WTC11 (cell line): ENCODE results near the gene SLC2A9. TPM values are rescaled to one million over a fixed set of nuclear protein-coding genes. Genes with fewer than 3 reads are reported as not detected.

ENCODE experiments used
- ATAC-seq: fragments of 200-7000 bp; cut with Tn5 transposase; 2 replicates; pipeline ENCODE4 v1.10.0; 2021; ENCODE audit warnings: mild to moderate bottlenecking, moderate library complexity
- CTCF ChIA-PET: fragments of 300-600 bp; sonication (Branson Sonifier 250); formaldehyde crosslinking; loops from one replicate; lab custom pipeline; 2021; ENCODE audit warnings: antibody characterized with exemption; lab: Charles Lee
- POLR2A ChIA-PET: fragments of 350-600 bp; sonication (Branson Sonifier 250); formaldehyde crosslinking; loops from one replicate; lab custom pipeline; 2021; ENCODE audit warnings: antibody characterized with exemption; lab: Charles Lee
- DNase-seq: peaks from one replicate; pipeline ENCODE4 v3.0.0; 2021; ENCODE audit warnings: low spot score
- H3K27ac Mint-ChIP-seq: 2 replicates; pipeline ENCODE4 v1.8.0; 2021; ENCODE audit warnings: mixed read lengths
- H3K27me3 Mint-ChIP-seq: 2 replicates; pipeline ENCODE4 v1.8.0; 2021; ENCODE audit warnings: low read depth, mild to moderate bottlenecking, moderate library complexity, mixed read lengths
- H3K36me3 Mint-ChIP-seq: 2 replicates; pipeline ENCODE4 v1.8.0; 2021; ENCODE audit warnings: mixed read lengths
- H3K4me1 Mint-ChIP-seq: 2 replicates; pipeline ENCODE4 v1.8.0; 2022; ENCODE audit warnings: mixed read lengths
- H3K4me3 Mint-ChIP-seq: 2 replicates; pipeline ENCODE4 v1.8.0; 2021; ENCODE audit warnings: mild to moderate bottlenecking, moderate library complexity, mixed read lengths
- H3K9me3 Mint-ChIP-seq: 2 replicates; pipeline ENCODE4 v1.8.0; 2021; ENCODE audit warnings: mixed read lengths
- EMX1 ChIP-seq: fragments of 250-450 bp; sonication (Bioruptor Pico); IDR thresholded peaks from 2 replicates; pipeline ENCODE4 v1.8.0; 2021; ENCODE audit warnings: mild to moderate bottlenecking
- GTF2I ChIP-seq: fragments of 250-450 bp; sonication (Bioruptor Pico); conservative IDR thresholded peaks from 2 replicates; pipeline ENCODE4 v1.4.0; 2021; ENCODE audit warnings: mild to moderate bottlenecking
- JAZF1 ChIP-seq: fragments of 250-450 bp; sonication (Bioruptor Pico); IDR thresholded peaks from 2 replicates; pipeline ENCODE4 v1.9.0; 2021; ENCODE audit warnings: moderate library complexity, mild to moderate bottlenecking, inconsistent platforms
- MYBL2 ChIP-seq: sonication (generic); formaldehyde crosslinking; IDR thresholded peaks from 2 replicates; pipeline ENCODE4 v1.8.1; 2023; ENCODE audit warnings: mild to moderate bottlenecking, moderate library complexity, missing genetic modification reagents
- NFATC4 ChIP-seq: fragments of 250-450 bp; sonication (Bioruptor Pico); IDR thresholded peaks from 2 replicates; pipeline ENCODE4 v1.9.0; 2021; ENCODE audit warnings: mild to moderate bottlenecking
- NFYB ChIP-seq: sonication (generic); formaldehyde crosslinking; conservative IDR thresholded peaks from 2 replicates; pipeline ENCODE4 v1.8.0; 2022; ENCODE audit warnings: low read depth, missing genetic modification reagents
- NR1H2 ChIP-seq: sonication (generic); formaldehyde crosslinking; IDR thresholded peaks from 2 replicates; pipeline ENCODE4 v1.9.0; 2021; ENCODE audit warnings: mild to moderate bottlenecking, moderate library complexity, missing genetic modification reagents
- NR2C2 ChIP-seq: sonication (generic); formaldehyde crosslinking; IDR thresholded peaks from 2 replicates; pipeline ENCODE4 v1.8.0; 2022; ENCODE audit warnings: mild to moderate bottlenecking, missing genetic modification reagents
- NR3C1 ChIP-seq: sonication (generic); formaldehyde crosslinking; conservative IDR thresholded peaks from 2 replicates; pipeline ENCODE4 v1.8.1; 2023; ENCODE audit warnings: low read depth, mild to moderate bottlenecking, missing genetic modification reagents
- RELA ChIP-seq: sonication (generic); formaldehyde crosslinking; IDR thresholded peaks from 2 replicates; pipeline ENCODE4 v1.8.1; 2022; ENCODE audit warnings: missing genetic modification reagents, mild to moderate bottlenecking, borderline replicate concordance
- SMAD4 ChIP-seq: sonication (generic); formaldehyde crosslinking; IDR thresholded peaks from 2 replicates; pipeline ENCODE4 v1.8.0; 2022; ENCODE audit warnings: mild to moderate bottlenecking, missing genetic modification reagents
- SP1 ChIP-seq: sonication (generic); formaldehyde crosslinking; conservative IDR thresholded peaks from 2 replicates; pipeline ENCODE4 v1.8.1; 2022; ENCODE audit warnings: missing genetic modification reagents
- TP53 ChIP-seq: sonication (generic); formaldehyde crosslinking; IDR thresholded peaks from 2 replicates; pipeline ENCODE4 v1.8.1; 2023; ENCODE audit warnings: mild to moderate bottlenecking, missing genetic modification reagents
- ZNF121 ChIP-seq: sonication (generic); formaldehyde crosslinking; IDR thresholded peaks from 2 replicates; pipeline ENCODE4 v1.8.0; 2023; ENCODE audit warnings: missing genetic modification reagents
- ZNF219 ChIP-seq: sonication (generic); formaldehyde crosslinking; IDR thresholded peaks from 2 replicates; pipeline ENCODE4 v1.8.0; 2023; ENCODE audit warnings: missing genetic modification reagents, mild to moderate bottlenecking, borderline replicate concordance
- ZNF317 ChIP-seq: sonication (generic); formaldehyde crosslinking; IDR thresholded peaks from 2 replicates; pipeline ENCODE4 v1.8.1; 2023; ENCODE audit warnings: low read depth, mild to moderate bottlenecking, moderate library complexity, missing genetic modification reagents, borderline replicate concordance
- ZNF416 ChIP-seq: fragments of 250-450 bp; sonication (Bioruptor Pico); IDR thresholded peaks from 2 replicates; pipeline ENCODE4 v1.9.0; 2021; ENCODE audit warnings: mild to moderate bottlenecking, inconsistent platforms
- total RNA-seq: library from RNA; stranded (reverse); gene quantifications from 3 replicates; pipeline ENCODE4 v1.2.3, GENCODE V29; 2021
- TF ChIP-seq, protein P1 (sequence below): sonication (generic); formaldehyde crosslinking; IDR thresholded peaks from 2 replicates; pipeline ENCODE4 v1.8.0; 2022; ENCODE audit warnings: mild to moderate bottlenecking, missing genetic modification reagents
- TF ChIP-seq, protein P2 (sequence below): sonication (generic); formaldehyde crosslinking; IDR thresholded peaks from 2 replicates; pipeline ENCODE4 v1.8.0; 2022; ENCODE audit warnings: mild to moderate bottlenecking, missing genetic modification reagents
- TF ChIP-seq, protein P3 (sequence below): fragments of 250-450 bp; sonication (Bioruptor Pico); conservative IDR thresholded peaks from 2 replicates; pipeline ENCODE4 v1.9.0; 2021; ENCODE audit warnings: mild to moderate bottlenecking

SLC2A9 gene
- total RNA-seq, 1 experiment from 2014 or later, result not detected

DNA sequence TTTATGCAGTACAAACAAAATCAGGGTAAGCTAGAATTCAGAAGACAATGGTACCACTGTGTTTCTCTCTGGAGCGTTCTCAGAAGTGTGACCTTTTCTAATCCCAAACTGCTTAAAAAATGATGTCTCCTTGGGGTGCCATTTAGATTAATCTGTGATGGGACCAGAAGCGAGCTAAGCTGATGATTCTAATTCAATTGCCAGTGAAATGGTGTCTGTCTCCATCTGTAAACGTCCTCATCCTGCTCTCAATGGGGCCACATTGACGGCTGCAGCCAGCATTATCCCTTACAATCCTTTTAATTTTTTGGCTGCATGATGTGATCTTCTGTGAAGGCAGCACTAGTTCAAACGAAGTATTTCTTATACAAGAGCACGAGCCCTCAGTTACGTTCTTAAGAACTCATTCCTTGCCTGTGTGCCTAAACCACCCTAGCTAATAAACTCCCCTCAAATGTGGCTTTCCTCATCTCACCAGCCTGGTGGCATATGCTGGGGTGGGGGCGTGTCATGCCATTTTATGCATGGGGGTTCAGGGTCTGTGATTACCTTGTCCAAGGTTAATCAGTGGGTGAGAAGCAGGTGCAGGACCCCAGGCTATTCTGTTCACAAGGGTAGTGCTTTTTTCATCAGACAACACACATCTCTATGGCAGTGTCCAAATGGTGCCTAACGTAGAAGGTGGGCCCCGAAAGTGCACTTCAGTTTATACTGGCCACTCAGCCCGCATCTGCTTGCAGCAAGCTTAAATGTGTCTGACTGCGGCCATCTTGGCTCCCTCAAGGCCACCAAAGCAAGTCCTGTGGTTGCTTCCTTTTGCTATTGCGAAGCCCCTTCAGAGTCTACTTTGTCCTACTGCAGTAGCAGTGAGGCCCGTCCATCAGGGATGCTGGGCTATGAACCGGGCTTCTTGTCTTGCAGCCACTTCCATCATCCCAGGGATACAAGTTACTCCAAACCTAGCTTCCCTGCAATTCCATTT, 45.7 kb upstream of the SLC2A9 start:
- ChIA-PET CTCF (interaction anchor here (1.3 kb wide), 1 partner anchor 168 kb away, joined by 3 read pairs; no protein-coding TSS in a partner anchor), POLR2A (interaction anchor here (0.6 kb wide), 1 partner anchor 404 kb away, joined by 4 read pairs; no protein-coding TSS in a partner anchor)
- TF ChIP-seq NR2C2 (CRISPR knock-in tag) (no peak), GTF2I (no peak), EMX1 (no peak), MYBL2 (no peak), SP1 (CRISPR knock-in tag) (no peak), NFATC4 (CRISPR knock-in tag) (no peak), NR3C1 (CRISPR knock-in tag) (no peak), SMAD4 (CRISPR knock-in tag) (no peak), RELA (no peak)
- TF ChIP-seq, protein P1, sequence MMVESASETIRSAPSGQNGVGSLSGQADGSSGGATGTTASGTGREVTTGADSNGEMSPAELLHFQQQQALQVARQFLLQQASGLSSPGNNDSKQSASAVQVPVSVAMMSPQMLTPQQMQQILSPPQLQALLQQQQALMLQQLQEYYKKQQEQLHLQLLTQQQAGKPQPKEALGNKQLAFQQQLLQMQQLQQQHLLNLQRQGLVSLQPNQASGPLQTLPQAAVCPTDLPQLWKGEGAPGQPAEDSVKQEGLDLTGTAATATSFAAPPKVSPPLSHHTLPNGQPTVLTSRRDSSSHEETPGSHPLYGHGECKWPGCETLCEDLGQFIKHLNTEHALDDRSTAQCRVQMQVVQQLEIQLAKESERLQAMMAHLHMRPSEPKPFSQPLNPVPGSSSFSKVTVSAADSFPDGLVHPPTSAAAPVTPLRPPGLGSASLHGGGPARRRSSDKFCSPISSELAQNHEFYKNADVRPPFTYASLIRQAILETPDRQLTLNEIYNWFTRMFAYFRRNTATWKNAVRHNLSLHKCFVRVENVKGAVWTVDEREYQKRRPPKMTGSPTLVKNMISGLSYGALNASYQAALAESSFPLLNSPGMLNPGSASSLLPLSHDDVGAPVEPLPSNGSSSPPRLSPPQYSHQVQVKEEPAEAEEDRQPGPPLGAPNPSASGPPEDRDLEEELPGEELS (CRISPR knock-in tag), result no peak
- TF ChIP-seq, protein P2, sequence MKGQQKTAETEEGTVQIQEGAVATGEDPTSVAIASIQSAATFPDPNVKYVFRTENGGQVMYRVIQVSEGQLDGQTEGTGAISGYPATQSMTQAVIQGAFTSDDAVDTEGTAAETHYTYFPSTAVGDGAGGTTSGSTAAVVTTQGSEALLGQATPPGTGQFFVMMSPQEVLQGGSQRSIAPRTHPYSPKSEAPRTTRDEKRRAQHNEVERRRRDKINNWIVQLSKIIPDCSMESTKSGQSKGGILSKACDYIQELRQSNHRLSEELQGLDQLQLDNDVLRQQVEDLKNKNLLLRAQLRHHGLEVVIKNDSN (CRISPR knock-in tag), result no peak
- no peak overlapping the region for H3K27ac Mint-ChIP-seq
- H3K4me1 Mint-ChIP-seq, result peaks cover 14% of the 10 kb centered on the region
- DNase-seq (no peak), ATAC-seq (no peak)
- H3K4me3 Mint-ChIP-seq, result no peak overlapping the region
- no peaks in the 10 kb centered on the region for H3K9me3 Mint-ChIP-seq
- H3K36me3 Mint-ChIP-seq, result no peaks in the 10 kb centered on the region; the same call in 1 of the 2 replicates
- H3K27me3 Mint-ChIP-seq, result no peaks in the 10 kb centered on the region

DNA sequence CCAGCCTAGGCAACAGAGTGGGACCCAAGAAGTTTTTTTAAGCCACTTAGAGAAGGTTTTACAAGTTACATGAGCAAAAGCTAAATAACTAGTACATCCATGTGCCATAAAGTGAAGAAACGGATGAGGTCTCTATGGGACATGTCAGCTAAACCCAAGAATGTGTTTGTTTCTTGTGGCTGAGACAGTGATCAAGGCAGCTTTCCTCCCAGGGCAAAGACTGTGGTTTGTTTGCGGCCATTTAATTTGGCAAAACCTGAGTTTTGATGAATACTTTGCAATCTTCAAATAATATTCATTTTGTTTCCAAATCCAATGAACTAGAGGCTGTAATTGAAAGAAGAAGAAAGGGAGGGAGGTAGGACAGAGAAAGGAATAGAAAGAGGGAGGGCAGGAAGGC, 44.9 kb upstream of the SLC2A9 start:
- ChIA-PET POLR2A (interaction anchor here (0.7 kb wide), 2 partner anchors 13 to 86 kb away, joined by 4 to 6 read pairs; no protein-coding TSS in a partner anchor), CTCF (interaction anchor here (1.3 kb wide), 1 partner anchor 167 kb away, joined by 3 read pairs; no protein-coding TSS in a partner anchor)
- H3K27ac Mint-ChIP-seq, result no peak overlapping the region

More for the DNA sequence above, 44.9 kb upstream of the SLC2A9 start:
- no peaks in the 10 kb centered on the region; the same call in 1 of the 2 replicates for H3K36me3 Mint-ChIP-seq
- H3K27me3 Mint-ChIP-seq, result no peaks in the 10 kb centered on the region
- DNase-seq (no peak), ATAC-seq (no peak)
- peaks cover 14% of the 10 kb centered on the region for H3K4me1 Mint-ChIP-seq
- no peak overlapping the region for H3K4me3 Mint-ChIP-seq
- TF ChIP-seq SP1 (CRISPR knock-in tag), result no peak
- no peak for TF ChIP-seq NFYB (CRISPR knock-in tag)
- TF ChIP-seq TP53 (CRISPR knock-in tag), result no peak
- TF ChIP-seq ZNF219 (CRISPR knock-in tag), result no peak
- TF ChIP-seq, protein P3, sequence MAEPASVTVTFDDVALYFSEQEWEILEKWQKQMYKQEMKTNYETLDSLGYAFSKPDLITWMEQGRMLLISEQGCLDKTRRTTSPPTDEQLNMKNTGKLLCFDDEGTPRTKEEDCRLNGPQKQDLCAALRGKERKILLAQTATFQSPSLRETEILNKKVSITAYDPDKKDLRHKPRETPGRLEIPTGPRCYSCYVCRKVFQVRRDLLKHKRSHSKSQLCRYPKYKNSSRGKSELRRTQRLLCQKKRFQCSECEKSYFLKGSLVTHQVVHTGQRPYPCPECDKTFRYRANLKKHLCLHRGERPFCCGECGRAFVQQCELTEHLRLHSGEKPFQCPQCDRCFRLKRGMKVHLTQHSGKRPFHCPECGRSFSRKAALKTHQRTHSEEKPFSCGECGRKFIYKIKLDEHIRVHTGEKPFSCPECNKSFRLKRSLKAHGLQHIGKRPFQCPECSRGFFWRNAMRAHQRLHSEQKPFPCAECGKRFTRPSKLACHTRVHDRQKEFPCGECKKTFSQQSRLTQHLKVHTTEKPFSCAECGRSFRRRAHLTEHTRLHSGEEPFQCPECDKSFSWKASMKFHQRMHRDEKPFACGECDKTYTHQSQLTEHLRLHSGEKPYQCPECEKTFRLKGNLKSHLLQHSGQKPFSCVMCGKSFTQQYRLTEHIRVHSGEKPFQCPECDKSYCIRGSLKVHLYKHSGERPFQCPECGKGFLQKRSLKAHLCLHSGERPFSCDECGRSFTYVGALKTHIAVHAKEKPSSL (CRISPR knock-in tag), result no peak
- no peak for TF ChIP-seq NR2C2 (CRISPR knock-in tag)
- no peak for TF ChIP-seq ZNF317 (CRISPR knock-in tag)
- no peak for TF ChIP-seq JAZF1 (CRISPR knock-in tag)
- no peak for TF ChIP-seq ZNF121 (CRISPR knock-in tag)
- no peak for TF ChIP-seq NR1H2
- TF ChIP-seq ZNF416 (CRISPR knock-in tag), result no peak
- no peak for TF ChIP-seq RELA
- H3K9me3 Mint-ChIP-seq, result no peaks in the 10 kb centered on the region
